ENCODE data around the gene CX3CL1. TPM values are rescaled to one million over a fixed set of nuclear protein-coding genes. Genes with fewer than 3 reads are reported as not detected.
A peak's percentile ranks its signal among the peaks of the same experiment; 100 is the strongest.

Gene CX3CL1
- total RNA-seq, 1 experiment from 2014 or later, result 0.15 TPM

DNA sequence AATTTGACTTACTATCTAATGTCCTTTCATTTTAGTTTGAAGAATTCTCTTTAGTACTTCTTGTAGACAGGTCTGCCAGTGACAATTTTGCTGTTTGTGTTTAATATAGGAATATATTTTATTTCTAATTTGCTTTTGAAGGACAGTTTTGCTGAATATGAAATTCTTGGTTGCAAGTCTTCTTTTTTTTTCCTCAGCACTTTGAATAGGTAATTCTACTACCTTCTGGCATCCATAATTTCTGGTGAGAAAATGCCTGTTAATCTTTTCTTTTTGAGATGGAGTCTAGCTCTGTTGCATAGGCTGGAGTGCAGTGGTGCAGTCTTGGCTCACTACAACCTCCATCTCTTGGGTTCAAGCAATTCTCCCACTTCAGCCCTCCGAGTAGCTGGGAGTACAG is 38.9 kb upstream of the CX3CL1 start:
- no peak overlapping the region for H3K9ac ChIP-seq (ENCODE audit: low read length)
- H3K9me3 ChIP-seq (ENCODE audit: control insufficient read depth in 1 of 2, insufficient read depth in 1 of 2, low read depth in 1 of 2, low read length in 2 of 2), result no peaks in the 10 kb centered on the region
- intact Hi-C loops (cut with micrococcal nuclease), result no loop called here
- TF ChIP-seq SRF (IDR thresholded peaks at IDR 0.05; ENCODE audit: low read depth) (no peak), EGR1 (IDR thresholded peaks at IDR 0.05; ENCODE audit: low read depth) (no peak), JUND (IDR thresholded peaks at IDR 0.05) (no peak), YY1 (IDR thresholded peaks at IDR 0.05; ENCODE audit: extremely low read depth, insufficient replicate concordance, low read depth, low read length) (no peak), RAD21 (IDR thresholded peaks at IDR 0.05; ENCODE audit: low read depth) (no peak), ZFX (IDR thresholded peaks at IDR 0.05) (no peak)
- peak overlapping the region; percentile 54 for H2AFZ ChIP-seq (ENCODE audit: low read depth, low read length, poor library complexity, severe bottlenecking)
- H3K4me2 ChIP-seq (ENCODE audit: low read length), result no peak overlapping the region
- no peaks in the 10 kb centered on the region for H3K9me2 ChIP-seq (ENCODE audit: insufficient read depth)
- ChIA-PET CTCF (no interaction called here), RAD21 (ENCODE audit: low non-redundant PET in 1 of 2, low total read pairs in 2 of 2, uncharacterized antibody in 2 of 2, unreplicated experiment in 2 of 2) (no interaction called here), POLR2A (no interaction called here)
- no peak for ATAC-seq
- no peak for DNase-seq (ENCODE audit: low read depth, low spot score)
- no peaks in the 10 kb centered on the region for H3K79me2 ChIP-seq (ENCODE audit: insufficient read depth, low read length)
- no peak overlapping the region for H3K27ac ChIP-seq (ENCODE audit: low read depth, low read length)
- BruUV-seq (replicated peaks), result no TSS peak
- H4K20me1 ChIP-seq (ENCODE audit: insufficient read depth), result no peaks in the 10 kb centered on the region
- no peaks in the 10 kb centered on the region for H3K27me3 ChIP-seq (ENCODE audit: insufficient read depth, low read length)
- H3K36me3 ChIP-seq (ENCODE audit: control insufficient read depth in 1 of 2, insufficient read depth in 2 of 2, low read length in 2 of 2), result no peaks in the 10 kb centered on the region
- H3K4me3 ChIP-seq (replicated peaks in 1 of 2; ENCODE audit: low read depth in 1 of 2, low read length in 2 of 2), result no peak overlapping the region
- no peaks in the 10 kb centered on the region for H3K4me1 ChIP-seq (ENCODE audit: control insufficient read depth in 1 of 2, insufficient read depth in 2 of 2, low read length in 2 of 2)

GRCh38 chr16:57335366-57335765 is 36.9 kb upstream of the CX3CL1 start:
- Histone ChIP-seq H3K4me2 (ENCODE audit: low read length) (no peak overlapping the region), H3K36me3 (ENCODE audit: control insufficient read depth in 1 of 2, insufficient read depth in 2 of 2, low read length in 2 of 2) (no peaks in the 10 kb centered on the region), H3K79me2 (ENCODE audit: insufficient read depth, low read length) (no peaks in the 10 kb centered on the region), H3K9me2 (ENCODE audit: insufficient read depth) (no peaks in the 10 kb centered on the region), H3K9me3 (ENCODE audit: control insufficient read depth in 1 of 2, insufficient read depth in 1 of 2, low read depth in 1 of 2, low read length in 2 of 2) (no peaks in the 10 kb centered on the region), H3K27me3 (ENCODE audit: insufficient read depth, low read length) (no peaks in the 10 kb centered on the region), H2AFZ (ENCODE audit: low read depth, low read length, poor library complexity, severe bottlenecking) (no peak overlapping the region), H3K4me1 (ENCODE audit: control insufficient read depth in 1 of 2, insufficient read depth in 2 of 2, low read length in 2 of 2) (no peaks in the 10 kb centered on the region), H4K20me1 (ENCODE audit: insufficient read depth) (no peaks in the 10 kb centered on the region), H3K4me3 (replicated peaks in 1 of 2; ENCODE audit: low read depth in 1 of 2, low read length in 2 of 2) (no peak overlapping the region), H3K27ac (ENCODE audit: low read depth, low read length) (no peak overlapping the region), H3K9ac (ENCODE audit: low read length) (no peak overlapping the region)
- no peak for TF ChIP-seq MAX (IDR thresholded peaks at IDR 0.05)
- TF ChIP-seq EZH2 (IDR thresholded peaks at IDR 0.05), result no peak
- TF ChIP-seq EZH2phosphoT487 (IDR thresholded peaks at IDR 0.05; ENCODE audit: borderline replicate concordance), result no peak
- TF ChIP-seq RAD21 (IDR thresholded peaks at IDR 0.05; ENCODE audit: low read depth), result no peak
- TF ChIP-seq POLR2AphosphoS5 (IDR thresholded peaks at IDR 0.05; ENCODE audit: low read depth, low read length), result no peak
- no peak for TF ChIP-seq CTCF (IDR thresholded peaks at IDR 0.05 in 2 of 3, conservative IDR thresholded peaks at IDR 0.05 in 1 of 3; ENCODE audit: borderline replicate concordance in 1 of 3, insufficient read depth in 1 of 3, low read depth in 2 of 3, low read length in 2 of 3)
- intact Hi-C loops (cut with micrococcal nuclease), result no loop called here
- DNase-seq (ENCODE audit: low read depth, low spot score) (no peak), ATAC-seq (no peak)
- RAD21 ChIA-PET (ENCODE audit: low non-redundant PET in 1 of 2, low total read pairs in 2 of 2, uncharacterized antibody in 2 of 2, unreplicated experiment in 2 of 2), result no interaction called here
- BruUV-seq (replicated peaks), result no TSS peak
- POLR2A ChIA-PET, result no interaction called here
- CTCF ChIA-PET, result no interaction called here

All from HCT116 (cell line).